Jurkat, Clone E6-1 (cell line): Measurements from ENCODE around the gene EIF2S2.

ENCODE experiments used
- DNase-seq: peaks from one replicate; pipeline ENCODE4 v3.0.0-alpha.2; 2011; ENCODE audit warnings: low read depth, low spot score
- H3K4me3 ChIP-seq: 2 replicates; pipeline ENCODE4 v1.5.1; 2011; ENCODE audit warnings: mild to moderate bottlenecking, low read length, control low read depth, moderate library complexity

Gene EIF2S2

DNA sequence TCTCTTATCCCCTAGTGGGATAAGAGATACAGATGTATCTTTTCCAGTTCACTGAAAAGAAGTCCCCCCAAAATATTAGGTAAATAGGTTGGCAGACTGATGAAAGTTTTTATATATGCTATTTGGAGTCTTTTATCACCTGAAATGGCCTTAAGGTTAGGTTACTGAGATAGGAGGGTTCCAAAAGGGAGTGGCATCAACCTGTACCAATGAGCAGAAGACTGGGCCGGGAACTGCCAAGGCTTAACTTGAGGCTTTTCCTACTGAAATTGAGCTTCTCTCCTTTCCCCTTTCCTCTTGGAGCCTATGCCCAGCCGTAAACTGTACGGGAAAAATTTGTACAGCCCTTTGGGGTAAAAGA is 42.0 kb downstream of the EIF2S2 start:
- DNase-seq, result no peak

DNA sequence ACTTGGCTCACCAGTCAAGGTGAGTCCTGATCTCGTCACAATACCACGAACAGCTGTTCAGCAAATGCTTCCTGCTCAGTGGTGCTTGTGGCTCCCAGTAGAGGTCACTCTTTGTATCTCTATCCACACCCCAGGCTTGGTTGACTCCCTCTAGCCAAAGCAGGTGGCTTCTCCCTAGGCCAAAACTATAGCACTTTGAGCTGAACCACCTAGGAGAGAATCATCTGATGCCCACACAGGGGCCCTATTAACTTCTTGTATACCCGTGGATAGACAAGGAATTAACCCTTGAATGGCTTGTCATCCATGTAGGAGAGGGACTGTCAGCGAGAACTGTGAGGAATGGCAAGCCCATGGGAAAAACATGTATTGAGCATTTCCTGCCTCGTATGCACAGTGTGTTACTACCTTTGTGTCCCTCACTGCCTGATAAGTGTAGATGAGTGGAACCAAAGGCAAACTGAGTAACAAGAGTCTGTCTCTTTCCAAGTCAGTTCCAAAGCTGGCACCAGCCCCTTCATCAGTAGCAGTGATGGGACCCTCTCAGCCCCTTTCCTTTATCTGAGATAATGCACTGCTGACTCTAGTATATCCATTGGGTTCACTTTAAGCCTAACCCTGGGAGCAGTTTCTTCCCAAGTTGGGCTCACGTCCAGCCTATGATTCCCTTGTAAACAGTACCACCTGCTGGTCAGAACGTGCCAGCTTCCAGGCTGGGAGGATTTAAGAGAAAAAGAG is 42.5 kb downstream of the EIF2S2 start:
- peak; percentile 57 for DNase-seq
- H3K4me3 ChIP-seq, result no peak overlapping the region

More for the DNA sequence above, 42.0 kb downstream of the EIF2S2 start:
- H3K4me3 ChIP-seq, result no peak overlapping the region

DNA sequence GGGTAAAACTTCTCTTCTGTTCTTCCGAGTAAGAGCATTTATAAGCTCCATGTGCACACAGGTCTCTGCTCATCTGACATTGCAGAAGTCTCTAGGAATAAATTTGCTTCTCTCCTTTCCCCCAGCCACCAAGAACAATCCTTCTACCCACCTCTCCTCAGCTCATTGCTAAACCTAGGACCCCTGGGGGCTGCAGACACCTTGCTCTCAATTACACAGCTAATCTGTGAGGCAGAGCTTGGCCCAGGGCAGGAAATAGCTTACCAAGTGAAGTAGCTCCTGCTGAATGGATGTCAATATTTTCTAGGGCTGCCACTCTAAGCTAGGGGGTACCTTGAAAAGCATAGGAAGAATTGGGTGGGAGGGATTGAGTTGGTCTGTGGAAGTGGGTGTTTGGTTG is 44.0 kb downstream of the EIF2S2 start:
- no peak for DNase-seq
- no peak overlapping the region for H3K4me3 ChIP-seq

DNA sequence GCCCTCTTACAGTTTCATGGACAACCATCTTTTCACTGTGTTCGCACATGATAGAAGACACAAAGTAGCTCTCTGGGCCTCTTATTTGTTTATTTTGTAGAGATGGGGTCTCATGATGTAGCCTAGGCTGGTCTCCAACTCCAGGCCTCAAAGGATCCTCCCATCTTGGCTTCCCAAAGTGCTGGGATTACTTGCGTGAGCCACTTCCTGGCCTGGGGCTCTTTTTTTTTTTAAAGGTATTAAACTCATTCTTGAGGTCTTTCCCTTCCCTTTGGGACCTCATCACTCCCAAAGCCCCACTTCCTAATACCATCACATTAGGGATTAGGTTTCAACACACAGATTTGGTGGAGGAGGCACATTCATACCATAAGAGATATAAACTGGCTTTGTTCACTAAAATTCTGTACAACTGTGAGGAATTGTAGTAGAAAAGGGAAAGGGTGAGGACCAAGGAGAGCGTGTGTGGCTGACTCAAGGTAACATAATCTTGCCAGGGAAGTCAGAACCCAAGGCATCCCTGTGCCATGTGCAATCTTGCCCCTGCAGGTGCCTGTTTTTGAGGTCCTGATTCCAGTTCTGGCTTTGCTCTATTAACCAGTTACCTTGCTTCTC is 45.5 kb downstream of the EIF2S2 start:
- no peak for DNase-seq
- H3K4me3 ChIP-seq, result no peak overlapping the region

GRCh38 chr20:34065260-34065659 is 46.8 kb downstream of the EIF2S2 start:
- no peak overlapping the region for H3K4me3 ChIP-seq
- no peak for DNase-seq

DNA sequence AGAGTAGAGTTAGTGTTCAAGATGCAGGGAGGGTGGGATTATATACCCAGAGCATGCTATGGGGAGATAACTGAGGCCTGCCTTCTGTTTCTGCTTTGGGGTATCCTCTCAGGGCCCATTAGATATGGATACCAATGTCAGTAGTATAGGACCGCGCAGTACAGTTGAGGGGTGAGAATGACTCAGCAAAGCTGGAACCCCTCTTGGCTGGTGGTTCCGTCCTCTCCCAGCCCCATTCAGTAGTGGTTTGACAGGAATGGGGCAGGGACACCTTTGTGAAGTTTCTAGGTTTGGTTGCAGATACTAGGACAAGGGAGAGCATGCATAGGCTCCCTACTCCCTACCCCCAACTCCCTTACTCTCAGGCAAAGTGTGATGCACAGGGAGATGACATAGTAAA is 47.8 kb downstream of the EIF2S2 start:
- no peak overlapping the region for H3K4me3 ChIP-seq
- no peak for DNase-seq

DNA sequence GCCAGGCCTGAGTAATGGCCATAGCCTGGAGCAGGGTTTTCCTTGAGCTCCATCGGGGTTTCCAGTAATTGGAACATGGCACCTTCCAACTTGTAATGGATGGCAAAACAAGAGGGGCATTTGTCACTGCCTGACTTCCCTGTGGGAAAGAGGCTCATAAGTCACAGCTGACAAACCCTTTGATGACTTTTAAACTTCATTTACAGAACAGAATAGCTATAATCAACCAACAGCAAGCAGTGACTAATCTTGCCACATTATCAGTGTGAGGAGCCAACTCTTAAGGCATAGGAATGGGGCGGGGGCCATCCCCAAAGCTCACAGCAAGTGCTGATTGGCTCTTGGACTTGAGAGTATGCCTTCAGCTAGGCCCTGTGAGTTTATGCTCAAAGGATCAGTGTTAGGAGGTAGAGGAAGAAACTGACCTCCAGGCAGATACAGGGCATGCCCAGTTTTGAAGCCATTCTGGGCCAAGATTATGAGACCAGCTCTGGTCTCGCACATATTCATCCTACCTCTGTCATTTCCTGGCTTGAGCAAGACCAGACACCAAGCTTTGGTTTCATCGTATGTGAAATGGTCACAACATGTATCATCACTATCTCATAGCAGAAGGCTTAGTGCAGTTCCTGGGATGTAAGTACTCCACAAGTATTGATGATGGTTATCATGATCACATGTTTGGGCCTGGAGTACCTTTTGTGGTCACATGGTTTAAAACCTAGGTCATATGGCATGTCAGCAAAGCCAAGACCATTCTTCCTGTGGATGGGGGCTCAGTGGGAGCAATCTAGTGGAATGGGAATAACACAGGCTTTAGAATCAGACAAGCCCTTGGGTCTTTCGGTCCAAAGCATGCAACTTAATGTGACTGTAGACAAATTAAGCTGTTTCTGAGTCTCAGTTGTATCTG is 49.2 kb downstream of the EIF2S2 start:
- no peak overlapping the region for H3K4me3 ChIP-seq
- DNase-seq, result no peak

GRCh38 chr20:34061695-34062094 is 50.3 kb downstream of the EIF2S2 start:
- DNase-seq, result no peak
- no peak overlapping the region for H3K4me3 ChIP-seq

- no peak for DNase-seq
- no peak overlapping the region for H3K4me3 ChIP-seq
Observed at GRCh38 chr20:34060970-34061369, 51.1 kb downstream of the EIF2S2 start.

- peak; percentile 85 for DNase-seq
- no peak overlapping the region for H3K4me3 ChIP-seq
Observed at GRCh38 chr20:34058831-34059230, 53.2 kb downstream of the EIF2S2 start.

- no peak overlapping the region for H3K4me3 ChIP-seq
- no peak for DNase-seq
Observed at GRCh38 chr20:34055290-34055689, 56.8 kb downstream of the EIF2S2 start.

- H3K4me3 ChIP-seq, result no peak overlapping the region
- DNase-seq, result no peak
Observed at GRCh38 chr20:34052414-34052813, 59.6 kb downstream of the EIF2S2 start.

GRCh38 chr20:34049897-34050695 is 61.9 kb downstream of the EIF2S2 start:
- no peak overlapping the region for H3K4me3 ChIP-seq
- DNase-seq, result no peak

DNA sequence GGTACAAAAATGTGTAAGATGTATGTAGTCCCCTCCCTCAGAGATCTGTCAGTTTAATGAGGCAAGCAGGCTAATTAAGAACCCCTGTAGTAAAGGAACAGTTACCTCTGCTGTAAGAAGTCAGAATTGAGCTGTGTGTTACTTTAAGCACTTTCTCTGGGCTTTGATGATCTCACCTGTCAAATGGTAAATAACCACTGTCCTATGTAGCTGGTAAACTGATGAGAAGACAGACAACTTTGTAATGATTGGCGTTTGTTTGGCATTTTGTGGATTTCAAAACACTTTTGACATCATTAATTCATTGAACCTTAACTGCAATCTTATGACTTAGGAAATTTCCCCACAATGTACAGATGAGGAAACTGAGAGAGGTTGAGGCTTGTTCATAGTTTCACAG is 62.7 kb downstream of the EIF2S2 start:
- no peak for DNase-seq
- no peak overlapping the region for H3K4me3 ChIP-seq

GRCh38 chr20:34047917-34048316 is 64.1 kb downstream of the EIF2S2 start:
- H3K4me3 ChIP-seq, result no peak overlapping the region
- no peak for DNase-seq

DNA sequence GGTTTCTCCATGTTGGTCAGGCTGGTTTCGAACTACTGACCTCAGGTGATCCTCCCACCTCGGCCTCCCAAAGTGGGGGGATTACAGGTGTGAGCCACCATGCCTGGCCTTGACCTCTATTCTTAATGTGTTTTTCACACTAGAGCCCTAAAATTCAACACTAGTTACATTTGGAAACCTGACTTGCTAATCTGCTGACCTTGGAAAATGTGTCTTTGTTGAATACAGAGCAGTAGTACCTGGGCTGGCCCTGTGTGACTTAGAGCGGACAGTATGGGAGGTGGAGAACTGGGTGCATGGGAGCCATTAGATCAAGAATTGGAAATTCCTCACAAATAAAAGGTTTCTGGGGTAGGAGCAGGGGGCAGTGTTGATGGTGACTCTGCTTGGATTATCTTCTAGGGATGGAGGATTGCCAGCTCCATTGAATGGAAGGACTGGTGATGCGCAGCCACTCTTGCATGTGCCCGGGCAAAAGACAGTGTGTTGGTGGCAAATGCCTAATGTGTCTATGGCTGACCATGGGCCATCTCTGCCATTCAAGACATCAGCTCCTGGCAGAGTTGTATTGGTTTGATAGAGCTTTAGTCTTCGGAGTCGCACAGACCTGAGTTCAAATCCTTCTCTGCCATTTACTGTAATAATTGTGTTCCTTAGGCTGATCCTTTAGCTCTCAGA is 64.9 kb downstream of the EIF2S2 start:
- no peak for DNase-seq
- no peak overlapping the region for H3K4me3 ChIP-seq

DNA sequence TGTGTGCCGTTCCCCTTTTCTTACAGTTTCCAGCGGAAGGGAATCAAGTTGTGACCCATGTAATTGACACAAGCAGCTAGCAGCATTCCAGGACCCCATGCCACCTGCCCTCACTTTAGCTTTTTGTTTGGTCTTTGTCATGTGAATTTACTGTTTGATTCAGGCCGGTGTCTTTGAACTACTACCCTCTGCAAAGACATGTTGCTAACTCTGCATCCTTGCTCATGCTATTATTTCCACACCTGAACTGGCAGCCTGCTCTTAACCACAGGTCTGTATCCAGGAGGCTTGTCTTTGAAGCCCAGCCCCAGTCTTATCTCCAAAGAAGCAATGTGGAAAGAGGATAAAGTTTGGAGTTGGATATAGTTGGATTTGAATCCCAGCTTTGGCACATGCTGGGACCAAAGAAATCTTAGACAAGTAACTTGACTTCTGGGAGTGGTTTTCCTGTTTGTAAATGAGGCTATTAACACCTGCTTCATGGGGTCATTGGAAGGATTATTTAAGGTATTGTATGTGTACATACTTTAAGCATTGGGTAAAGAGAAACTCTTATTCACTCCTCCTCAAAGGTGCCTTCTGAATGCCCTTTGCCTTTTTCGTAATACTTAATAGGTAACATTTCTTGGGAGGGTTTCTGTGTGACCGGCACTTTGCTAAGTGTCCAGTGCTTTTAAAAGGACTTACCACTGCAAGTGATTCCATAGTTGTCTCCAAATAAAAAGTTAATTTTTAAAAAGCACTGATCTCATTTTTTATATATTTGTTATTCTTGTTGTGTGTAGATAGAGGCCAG is 65.9 kb downstream of the EIF2S2 start:
- H3K4me3 ChIP-seq, result no peak overlapping the region

GRCh38 chr20:34045294-34045693 is 66.7 kb downstream of the EIF2S2 start:
- DNase-seq, result no peak
- no peak overlapping the region for H3K4me3 ChIP-seq

More for the DNA sequence above, 65.9 kb downstream of the EIF2S2 start:
- DNase-seq, result no peak
